Activated T-helper 9 cell treated with anti-CD3 and anti-CD28 coated beads, Interleukin-2, amount 50 U/mL, for 16 hours (primary cell): ENCODE data around the gene GPC5.
"Not testable (repeated sequence)": the region's sequence is repeated elsewhere in the genome, so short reads cannot be mapped to it uniquely, and the experiment has no call there.

Source experiments
- DNase-seq: peaks from one replicate; pipeline ENCODE4 v3.0.0-alpha.2; 2020; ENCODE audit warnings: low read depth

Gene GPC5

DNA sequence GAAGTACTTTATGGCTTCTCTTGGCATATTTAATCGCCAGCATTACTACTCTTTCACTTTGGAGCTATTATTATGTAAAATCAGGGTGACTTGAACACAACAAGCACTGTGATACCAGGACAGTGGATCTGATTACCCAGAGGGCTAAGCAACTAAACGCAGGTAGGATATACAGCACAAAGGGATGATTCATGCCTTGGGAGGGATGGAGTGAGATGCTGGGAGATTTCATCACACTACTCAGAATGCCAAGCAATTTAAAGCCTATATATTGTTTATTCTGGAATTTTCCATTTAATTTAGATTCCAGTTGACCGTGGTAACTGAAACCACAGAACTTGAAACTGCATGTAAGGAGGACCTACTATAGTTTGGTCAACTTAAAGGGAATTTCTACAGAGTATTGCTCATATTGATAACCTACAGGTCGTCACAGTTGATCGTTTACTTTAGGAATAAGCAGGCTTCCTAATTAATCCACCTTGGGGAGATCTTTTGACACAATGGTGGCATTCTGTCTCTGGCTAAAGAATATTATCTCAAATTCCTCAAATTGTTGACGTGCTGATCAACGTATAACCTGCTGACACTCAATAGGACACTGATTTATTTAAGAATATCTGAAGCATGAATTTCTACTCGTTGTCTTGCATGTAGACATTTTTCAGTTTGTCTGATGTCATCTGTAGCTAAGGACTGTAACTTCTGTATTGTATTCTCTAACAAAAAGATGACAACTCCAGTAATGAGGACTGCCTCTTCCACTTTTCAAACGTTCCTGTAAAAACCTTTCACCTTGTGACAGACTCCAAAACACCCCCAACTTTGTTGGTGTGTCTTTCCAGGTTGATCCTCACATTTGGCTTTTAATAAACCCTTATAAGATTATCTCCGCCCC, 254.2 kb downstream of the GPC5 start:
- DNase-seq = no peak

DNA sequence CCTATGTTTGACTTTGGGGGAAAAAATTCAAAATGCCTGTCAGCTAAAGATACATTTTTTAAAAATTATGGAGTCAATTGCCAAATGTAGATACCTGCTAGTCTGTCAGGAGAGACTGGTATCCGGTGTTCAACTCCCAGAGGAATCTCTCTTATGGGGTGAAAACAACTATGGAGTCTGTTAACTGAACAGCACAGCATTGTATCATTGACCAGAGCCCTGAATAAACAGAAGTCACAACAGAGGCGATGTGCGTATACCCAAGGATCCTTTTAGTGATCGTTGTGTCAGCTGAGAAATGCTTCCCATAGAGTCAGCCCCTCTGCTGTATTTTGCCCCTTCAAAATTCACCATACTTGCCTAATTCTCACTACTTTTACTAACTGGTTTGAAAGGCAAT, 257.3 kb downstream of the GPC5 start:
- no peak for DNase-seq

DNA sequence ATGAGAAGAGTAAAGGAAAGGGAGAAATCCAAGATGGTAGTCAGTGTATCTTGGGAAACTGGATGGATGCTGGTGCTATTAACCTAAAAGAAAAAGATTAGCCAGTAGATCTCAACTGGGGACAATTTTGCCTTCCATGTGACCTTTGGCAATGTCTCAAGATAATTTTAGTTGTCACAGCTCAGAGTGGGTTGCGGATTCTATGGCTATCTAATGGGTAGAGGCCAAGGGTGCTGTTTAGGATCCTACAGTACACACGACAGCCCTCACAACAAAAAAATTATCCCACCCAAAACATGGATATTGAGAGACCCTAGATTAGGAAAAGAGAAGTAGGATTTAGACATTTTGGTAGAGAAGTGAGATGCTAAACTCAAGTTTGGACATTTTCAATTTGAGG, 258.9 kb downstream of the GPC5 start:
- no peak for DNase-seq

DNA sequence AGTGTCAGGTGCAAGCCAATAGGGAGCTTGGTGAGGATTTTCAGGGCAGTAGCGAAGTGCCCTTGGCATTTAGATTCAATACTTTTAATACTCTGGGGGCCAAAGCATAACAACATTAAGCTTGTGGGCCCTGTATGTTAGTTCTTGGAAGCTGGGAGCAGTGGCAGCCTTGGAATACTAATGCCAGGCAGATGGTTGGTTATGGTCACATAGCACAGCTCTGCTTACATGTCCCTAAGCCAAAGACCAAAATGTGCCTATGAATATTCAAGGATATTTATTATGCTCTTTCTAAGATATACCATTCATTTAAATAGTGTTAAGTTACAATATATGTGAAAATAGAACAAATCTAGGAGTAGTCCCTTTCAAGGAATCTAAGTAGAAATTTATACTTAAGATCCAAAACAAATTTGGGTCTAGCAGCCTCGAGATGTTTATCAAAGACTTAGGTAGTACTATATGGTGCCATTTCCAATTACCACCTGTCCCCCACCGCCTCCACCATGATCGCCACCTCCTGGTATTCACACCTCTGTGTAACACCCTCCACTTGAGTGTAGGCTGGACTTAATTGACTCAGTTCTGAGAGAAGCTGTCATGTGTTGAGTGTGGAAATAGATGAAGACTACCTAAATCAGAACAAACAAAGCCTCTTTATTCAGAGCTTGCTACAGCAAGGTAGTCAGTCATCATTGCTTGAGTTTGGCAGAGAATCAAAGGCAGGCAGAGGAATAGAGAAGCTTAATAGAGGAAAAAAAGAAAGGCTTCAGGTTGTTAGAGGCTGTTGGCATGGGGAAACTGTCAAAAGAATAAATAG, 261.0 kb downstream of the GPC5 start:
- DNase-seq = no peak

DNA sequence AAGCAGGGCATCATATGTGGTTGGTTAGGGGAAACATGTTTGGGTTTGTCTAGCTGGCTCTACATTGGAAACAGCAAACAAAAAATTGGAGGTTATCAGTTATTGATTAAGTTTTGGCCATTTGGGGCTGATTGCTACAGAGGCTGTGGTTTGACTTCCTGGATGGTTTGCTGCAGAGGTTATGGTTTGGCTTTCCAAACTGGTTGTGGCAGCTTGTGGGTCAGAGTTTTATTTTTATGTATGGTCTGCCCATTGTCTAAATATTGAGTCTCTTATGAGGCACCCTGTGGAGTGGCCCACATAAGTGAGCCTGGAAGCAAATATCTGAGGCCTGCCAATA, 261.6 kb downstream of the GPC5 start:
- DNase-seq = no peak

DNA sequence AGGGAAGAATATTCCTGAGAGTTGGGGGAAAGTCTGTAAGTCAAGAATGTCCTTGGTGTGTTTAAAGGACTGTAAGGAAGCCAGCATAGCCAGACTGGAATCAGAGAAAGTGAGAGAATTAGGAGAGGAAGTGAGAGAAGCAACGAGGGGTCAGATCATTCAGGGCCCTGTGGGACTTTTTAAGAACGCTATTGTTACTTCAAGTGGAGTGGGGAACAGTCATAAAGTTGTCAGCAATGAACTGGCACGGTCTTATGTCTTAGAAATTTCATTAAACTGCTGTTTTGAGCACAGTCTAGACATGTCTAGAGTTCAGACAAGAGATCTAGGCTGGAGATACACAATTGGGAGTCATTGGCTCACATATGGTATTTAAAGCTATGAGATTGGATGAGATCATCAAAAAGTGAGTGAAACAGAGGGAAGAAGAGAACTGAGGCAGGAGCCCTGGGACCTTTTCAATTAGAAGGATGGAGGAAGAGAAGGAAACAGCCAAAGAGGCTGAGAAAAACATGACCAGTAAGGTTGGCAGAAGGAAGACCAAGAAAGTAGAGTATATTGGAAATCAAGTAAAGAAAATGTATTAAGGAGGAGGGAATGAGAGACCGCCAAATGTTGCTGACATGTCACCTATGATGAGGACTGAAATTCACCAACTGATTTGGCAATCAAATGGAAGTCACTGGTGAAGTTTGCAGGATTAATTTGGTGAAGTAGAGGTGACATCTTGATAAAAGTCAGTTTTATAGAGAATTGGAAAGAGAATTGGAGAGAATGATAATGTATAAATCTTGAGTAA, 263.5 kb downstream of the GPC5 start:
- DNase-seq = no peak

DNA sequence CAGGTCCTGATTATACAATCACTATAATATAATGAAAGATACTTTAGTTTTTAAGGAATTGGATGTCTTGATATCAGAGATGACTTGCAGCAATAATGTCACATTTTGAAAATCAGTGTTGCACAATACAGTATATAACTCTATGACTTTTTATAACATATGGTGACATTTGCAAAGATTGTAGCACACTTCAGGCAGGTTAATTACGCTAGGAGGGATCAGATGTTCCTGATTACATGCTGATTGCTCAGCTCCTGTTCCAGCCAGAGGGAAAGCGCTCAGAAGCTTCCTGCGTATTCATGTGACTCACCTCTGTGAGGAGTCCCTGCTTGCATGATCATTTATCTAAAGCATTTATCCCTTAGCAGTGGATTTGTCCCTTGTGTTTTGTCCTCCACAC, 265.6 kb downstream of the GPC5 start:
- no peak for DNase-seq

DNA sequence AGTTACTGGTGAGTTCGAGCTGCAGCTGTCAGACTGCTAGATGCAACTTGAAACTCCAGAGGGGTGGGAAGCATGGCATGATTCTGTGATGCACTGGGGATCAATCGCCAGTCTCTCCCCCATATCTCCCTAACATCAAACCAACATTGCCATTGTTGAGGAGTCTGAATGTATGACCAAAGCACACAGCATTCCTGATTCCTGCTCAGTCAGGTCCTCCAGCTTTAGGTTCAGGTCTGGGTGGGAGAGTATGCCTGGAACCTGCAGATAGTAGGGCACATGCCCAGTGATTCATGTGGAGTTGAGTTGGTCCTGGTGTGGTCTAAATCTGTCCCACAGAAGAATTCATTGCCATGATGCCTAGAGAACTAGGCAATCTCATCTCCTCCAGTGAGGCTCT, 269.1 kb downstream of the GPC5 start:
- no peak for DNase-seq

DNA sequence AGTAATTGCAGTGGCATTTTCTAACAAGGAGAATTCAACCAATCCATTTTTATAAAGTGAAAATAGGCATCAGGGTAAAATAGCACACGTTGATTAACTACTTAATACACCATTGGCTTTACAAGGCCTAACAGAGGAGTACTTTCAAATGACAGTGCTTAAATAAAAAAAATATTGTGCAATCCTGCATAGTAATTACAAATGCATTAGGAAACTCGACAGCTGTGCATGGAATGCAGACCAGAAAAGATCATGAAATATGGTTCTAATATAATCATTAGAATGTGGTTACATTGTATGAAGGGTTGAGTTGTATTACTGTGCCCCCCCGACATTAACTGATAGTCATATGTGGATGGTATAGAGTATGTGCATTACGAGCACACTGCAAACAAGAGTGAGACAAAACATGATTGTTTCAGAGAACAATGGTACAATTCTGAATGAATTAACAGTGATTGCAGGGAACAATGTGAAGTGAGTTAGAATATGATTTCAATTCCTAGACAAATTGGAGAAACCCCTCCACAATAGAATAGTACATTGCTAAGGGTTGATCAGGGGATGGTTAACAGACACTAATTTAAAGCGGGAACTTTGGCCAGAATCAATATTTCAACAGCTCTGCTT, 270.6 kb downstream of the GPC5 start:
- no peak for DNase-seq

DNA sequence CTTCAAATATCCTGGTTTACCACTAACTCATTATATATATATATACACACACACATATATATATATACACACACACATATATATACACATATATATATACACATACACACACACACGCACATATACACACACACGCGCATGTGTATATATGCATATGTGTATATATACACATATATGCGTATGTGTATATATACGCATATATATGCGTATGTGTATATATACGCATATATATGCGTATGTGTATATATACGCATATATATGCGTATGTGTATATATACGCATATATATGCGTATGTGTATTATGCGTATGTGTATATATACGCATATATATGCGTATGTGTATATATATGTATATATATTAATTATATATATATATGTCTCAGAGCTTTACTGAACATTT, 275.9 kb downstream of the GPC5 start:
- DNase-seq = not testable (repeated sequence)

DNA sequence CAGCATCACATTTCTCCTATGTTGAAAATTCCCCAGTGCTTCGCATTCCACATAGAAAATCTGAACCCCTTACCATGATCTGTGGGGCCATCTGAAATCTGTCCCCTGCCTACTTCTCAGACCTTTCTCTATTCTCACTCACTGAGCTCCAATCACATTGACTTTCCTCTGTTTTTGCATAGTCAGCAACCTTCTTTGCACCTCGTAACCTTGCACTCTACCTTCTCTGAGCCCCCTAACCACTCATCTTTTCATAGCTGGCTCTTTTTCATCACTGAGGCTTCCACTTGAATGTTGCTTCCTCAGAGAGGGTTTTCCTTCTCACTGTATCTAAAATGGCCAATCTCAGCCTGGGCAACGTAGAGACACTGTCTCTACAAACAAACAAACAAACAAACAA, 286.3 kb downstream of the GPC5 start:
- no peak for DNase-seq

DNA sequence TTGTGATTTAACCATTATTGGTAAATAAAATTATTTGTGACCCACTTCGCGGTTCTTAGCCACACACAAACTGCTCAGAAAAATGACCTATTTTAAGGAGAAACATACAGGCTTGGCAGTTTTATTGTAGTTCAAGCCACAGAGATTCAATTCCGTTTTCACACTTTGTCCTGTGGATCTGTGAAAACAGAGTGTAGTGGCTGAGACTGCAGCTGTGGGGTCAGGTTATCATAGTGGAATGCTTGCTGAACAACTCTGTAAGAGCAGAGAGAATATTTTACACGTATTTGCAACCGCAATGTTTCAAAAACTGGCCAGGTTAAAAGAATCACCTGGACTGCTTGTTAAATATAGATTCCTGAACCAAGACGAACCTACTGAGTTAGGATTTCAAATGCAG, 292.5 kb downstream of the GPC5 start:
- no peak for DNase-seq

DNA sequence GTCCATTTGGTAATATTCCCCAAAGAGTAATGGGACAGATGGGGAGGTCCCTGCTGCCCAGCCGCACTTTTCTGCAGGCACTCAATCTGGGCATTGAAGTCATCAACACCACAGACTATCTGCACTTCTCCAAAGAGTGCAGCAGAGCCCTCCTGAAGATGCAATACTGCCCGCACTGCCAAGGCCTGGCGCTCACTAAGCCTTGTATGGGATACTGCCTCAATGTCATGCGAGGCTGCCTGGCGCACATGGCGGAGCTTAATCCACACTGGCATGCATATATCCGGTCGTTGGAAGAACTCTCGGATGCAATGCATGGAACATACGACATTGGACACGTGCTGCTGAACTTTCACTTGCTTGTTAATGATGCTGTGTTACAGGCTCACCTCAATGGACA, 295.0 kb downstream of the GPC5 start:
- DNase-seq = no peak

DNA sequence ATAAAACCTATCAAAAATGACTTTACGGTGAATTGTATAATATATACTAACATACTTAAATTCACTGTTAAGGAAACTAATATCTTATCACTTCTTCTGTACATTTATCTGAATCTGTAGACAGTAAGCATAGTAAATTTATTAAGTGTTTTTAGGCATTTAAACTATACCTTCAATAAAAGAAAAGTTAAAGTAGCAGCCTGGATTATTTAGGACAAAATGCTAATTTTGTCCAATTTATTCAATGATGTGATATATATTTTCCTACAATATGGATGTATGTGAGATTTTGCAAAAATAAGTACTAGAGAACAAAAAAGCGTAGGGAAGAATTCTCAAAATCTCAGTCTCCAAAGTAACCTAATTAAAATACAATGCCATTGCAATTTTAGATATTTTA, 299.9 kb downstream of the GPC5 start:
- DNase-seq = no peak

DNA sequence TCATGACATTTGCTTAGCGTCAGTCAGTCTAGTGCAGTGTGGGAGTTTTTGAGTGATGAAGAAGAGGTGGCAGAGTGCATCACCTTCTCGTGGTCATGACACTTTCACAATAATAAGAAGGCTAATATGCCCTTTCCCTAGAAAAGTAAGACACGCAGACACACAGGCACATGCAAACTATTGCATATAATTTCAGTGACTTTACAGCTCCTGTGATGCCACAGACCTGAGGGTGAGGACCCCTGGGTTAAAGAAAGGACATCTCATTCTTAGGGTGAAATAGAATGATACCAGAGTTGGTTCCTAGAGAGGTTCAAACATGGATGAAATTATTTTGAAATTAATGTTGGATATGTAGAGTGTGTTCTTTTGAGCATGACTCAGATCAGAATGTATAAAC, 300.3 kb downstream of the GPC5 start:
- no peak for DNase-seq

DNA sequence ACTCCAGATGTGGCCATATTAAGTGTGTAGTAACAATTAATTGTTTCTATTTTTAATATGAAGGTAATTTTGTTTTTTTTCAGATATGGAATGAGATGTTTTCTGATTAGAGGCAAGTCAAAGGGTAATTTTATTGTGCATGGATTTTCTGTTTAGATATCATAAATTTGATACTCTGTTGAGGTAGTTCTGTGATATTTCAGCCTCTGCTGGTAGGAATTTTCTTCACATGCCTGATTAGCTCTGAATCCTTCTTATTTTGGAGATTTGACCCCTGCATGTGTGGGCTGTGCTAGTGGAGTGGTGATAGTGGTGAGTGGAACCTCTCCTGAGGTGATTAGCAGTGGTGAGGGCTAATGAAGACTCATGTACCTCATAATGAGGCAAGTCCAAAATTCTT, 301.4 kb downstream of the GPC5 start:
- DNase-seq = no peak

DNA sequence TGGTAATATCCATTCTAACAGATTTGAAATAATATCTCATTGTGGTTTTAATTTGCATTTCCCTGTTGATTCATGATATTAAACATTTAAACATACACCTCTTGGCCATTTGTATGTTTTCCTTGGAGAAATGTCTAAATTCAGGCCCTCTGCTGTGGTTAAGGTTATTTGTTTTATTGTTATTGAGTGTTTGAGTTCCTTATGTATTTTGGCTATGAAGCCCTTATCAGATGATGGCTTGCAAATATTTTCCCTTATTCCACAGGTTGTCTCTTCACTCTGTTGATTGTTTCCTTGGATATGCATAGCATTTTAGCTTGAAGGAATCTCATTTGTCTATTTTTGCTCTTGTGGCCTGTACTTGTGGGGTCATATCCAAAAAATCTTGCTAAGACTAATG, 303.6 kb downstream of the GPC5 start:
- DNase-seq = no peak

DNA sequence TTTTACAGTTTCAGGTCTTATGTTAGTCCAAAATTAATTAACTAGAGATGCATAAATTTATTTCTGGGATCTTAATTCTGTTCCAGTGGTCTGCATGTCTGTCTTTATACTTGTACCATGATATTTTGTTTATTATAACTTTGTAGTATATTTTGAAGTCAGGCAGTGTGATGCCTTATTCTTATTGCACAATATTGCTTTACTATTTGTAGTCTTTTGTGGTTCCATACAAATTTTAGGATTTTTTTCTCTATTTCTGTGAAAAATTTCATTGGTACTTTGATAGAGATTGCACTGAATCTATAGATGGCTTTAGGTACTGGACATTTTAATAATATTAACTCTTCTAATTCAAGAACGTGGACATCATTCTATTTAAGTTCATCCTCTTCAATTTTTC, 304.0 kb downstream of the GPC5 start:
- no peak for DNase-seq

DNA sequence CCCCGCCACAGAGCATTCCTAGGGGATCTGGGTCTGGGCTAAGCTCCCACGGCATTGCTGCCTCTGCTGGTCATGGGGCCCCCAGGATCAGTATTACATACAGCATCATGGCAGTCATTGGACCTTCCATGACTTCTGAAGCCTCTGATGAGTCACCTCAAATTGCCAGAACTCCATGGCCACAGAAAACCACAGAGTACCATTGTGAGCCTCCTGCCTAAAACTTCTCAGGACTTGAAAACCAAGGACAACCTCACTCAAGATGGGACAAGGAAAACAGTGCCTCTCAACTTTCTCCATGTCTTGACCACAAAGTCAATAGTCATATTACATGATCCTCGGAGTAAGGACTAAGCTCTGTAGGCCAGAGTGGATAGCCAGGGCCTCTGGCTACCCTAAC, 306.0 kb downstream of the GPC5 start:
- no peak for DNase-seq

DNA sequence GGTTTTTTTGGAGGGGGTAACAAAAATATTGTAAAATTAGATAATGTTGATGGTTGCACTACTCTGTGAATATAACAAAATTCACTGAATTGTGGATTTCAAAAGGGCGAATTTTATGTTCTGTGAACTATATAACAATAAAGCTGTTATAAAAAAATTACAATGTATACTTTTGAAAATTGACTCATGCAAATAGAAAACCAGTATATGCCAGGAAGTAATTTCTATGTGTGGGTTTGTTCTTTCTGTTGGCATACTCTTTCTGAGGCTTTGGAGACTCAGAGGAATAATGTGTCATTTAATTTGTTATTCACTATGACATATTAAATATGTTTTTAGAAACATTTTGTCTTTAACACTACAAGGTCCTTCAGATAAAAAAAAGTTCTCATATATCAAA, 310.1 kb downstream of the GPC5 start:
- no peak for DNase-seq

DNA sequence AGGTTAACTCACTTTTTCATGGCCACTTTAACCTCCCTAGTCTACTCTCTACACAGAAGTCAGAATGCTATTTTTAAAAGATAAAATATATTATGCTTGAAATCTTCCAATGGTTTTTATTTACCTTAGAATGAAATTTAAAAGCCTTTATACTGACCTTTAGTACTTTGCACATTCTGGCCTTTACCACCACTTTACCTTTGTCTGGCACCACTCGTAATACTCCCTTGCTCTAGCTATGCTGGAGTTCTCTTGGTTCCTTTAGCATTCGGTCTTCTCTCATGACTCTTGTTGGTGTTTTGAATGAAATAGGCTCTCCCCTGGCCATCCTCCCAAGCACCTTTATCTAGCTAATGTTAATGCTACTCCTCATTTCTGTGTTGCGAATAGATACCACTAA, 310.8 kb downstream of the GPC5 start:
- DNase-seq = no peak

DNA sequence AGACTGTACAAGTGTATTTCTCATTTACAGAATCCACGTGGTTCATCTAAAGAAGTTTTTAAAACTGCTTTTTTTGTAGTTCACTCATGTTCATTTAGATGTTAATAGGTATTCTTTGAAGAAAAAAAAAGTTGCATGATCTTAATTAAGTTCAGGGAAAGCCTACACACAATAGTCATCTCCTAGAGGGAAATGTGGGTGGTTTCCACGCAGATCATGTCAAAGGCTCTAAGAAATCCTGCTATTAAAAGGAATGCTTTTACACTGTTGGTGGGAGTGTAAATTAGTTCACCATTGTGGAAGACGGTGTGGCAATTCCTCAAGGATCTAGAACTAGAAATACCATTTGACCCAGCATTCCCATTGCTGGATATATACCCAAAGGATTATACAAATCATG, 312.3 kb downstream of the GPC5 start:
- no peak for DNase-seq
